Measurements from ENCODE around the gene USP54.

USP54 gene

GRCh38 chr10:73448384-73448783 is 142.8 kb downstream of the USP54 start:
- TF ChIP-seq CTCF (conservative IDR thresholded peaks at IDR 0.05; ENCODE audit: low read length) (no peak), EZH2phosphoT487 (IDR thresholded peaks at IDR 0.05; ENCODE audit: borderline replicate concordance) (no peak)
- Histone ChIP-seq H3K4me1 (ENCODE audit: insufficient read depth, low read length, poor library complexity, severe bottlenecking) (no peaks in the 10 kb centered on the region), H3K27me3 (ENCODE audit: insufficient read depth, low read length, poor library complexity, severe bottlenecking) (no peaks in the 10 kb centered on the region), H3F3A (ENCODE audit: low read depth) (no peaks in the 10 kb centered on the region), H3K4me2 (ENCODE audit: low read depth, low read length, poor library complexity, severe bottlenecking) (no peak overlapping the region), H3K9me3 (ENCODE audit: insufficient read depth, low read depth, low read length) (no peaks in the 10 kb centered on the region), H4K20me1 (ENCODE audit: insufficient read depth, low read length, poor library complexity, severe bottlenecking) (no peaks in the 10 kb centered on the region), H3K4me3 (ENCODE audit: low read length, poor library complexity, severe bottlenecking) (no peak overlapping the region), H3K9me2 (replicated peaks; ENCODE audit: low read depth, low read length) (no peaks in the 10 kb centered on the region), H3K9ac (ENCODE audit: low read depth, low read length, poor library complexity, severe bottlenecking) (no peak overlapping the region), H3K79me2 (ENCODE audit: insufficient read depth, low read length) (no peaks in the 10 kb centered on the region), H2AFZ (ENCODE audit: low read length) (no peak overlapping the region), H3K36me3 (ENCODE audit: insufficient read depth, low read length) (peaks cover 9% of the 10 kb centered on the region; the same call in 1 of the 2 replicates)
